HepG2 (cell line): ENCODE results near the gene BCL2. TPM values are rescaled to one million over a fixed set of nuclear protein-coding genes. Genes with fewer than 3 reads are reported as not detected.

Experiments used
- ATAC-seq: fragments of 200-7000 bp; cut with Tn5 transposase; 3 replicates; pipeline ENCODE4 v1.9.1; 2020; ENCODE audit warnings: mild to moderate bottlenecking, moderate library complexity
- BruUV-seq: library from RNA; stranded (reverse); fragments of 400-500 nt; replicated peaks from 2 replicates; lab custom pipeline; 2021; lab: Mats Ljungman, UMichigan
- CTCF ChIA-PET: fragments of 300-600 bp; formaldehyde crosslinking; extraction: SDS; loops from one replicate; lab custom pipeline; 2021; ENCODE audit warnings: low total read pairs, inconsistent platforms, low intra/inter-chr PET ratio; lab: Yijun Ruan, JAX
- POLR2A ChIA-PET: fragments of 350-600 bp; sonication (Branson Sonifier 250); formaldehyde crosslinking; loops from one replicate; lab custom pipeline; 2020; ENCODE audit warnings: antibody characterized with exemption, inconsistent platforms; lab: Yijun Ruan, JAX
- DNase-seq: peaks from one replicate; pipeline ENCODE4 v3.0.0-alpha.2; 2015; ENCODE audit warnings: low spot score
- FAIRE-seq: peaks from 3 replicates; lab custom pipeline; 2011; peaks lifted over from hg19 to GRCh38; lab: Jason Lieb, UNC
- H2AFZ ChIP-seq: one replicate; pipeline ENCODE4 v1.6.1; 2011; ENCODE audit warnings: low read length, inconsistent platforms
- H3K27ac ChIP-seq: fragments of 300-600 bp; 3 replicates; pipeline ENCODE4 v1.8.0; 2011; ENCODE audit warnings: mixed run types, mild to moderate bottlenecking, mixed read lengths, low read length, inconsistent platforms; ENCODE audit not compliant: insufficient read depth; ENCODE audit errors: extremely low read length
- H3K27me3 ChIP-seq, 2 experiments: fragments of 200-600 bp in 1 of 2; 2 replicates in 1 of 2; 3 replicates in 1 of 2; pipeline versions ENCODE4 v1.6.0 to v1.8.0; 2011; ENCODE audit warnings: low read length in 2 of 2, mild to moderate bottlenecking in 2 of 2, moderate library complexity in 2 of 2, inconsistent platforms in 1 of 2; ENCODE audit not compliant: insufficient read depth in 2 of 2, control insufficient read depth in 1 of 2
- H3K36me3 ChIP-seq, 2 experiments: fragments of 200-600 bp in 1 of 2; replicated peaks in 1 of 2; 2 replicates in 1 of 2; 3 replicates in 1 of 2; pipeline versions ENCODE4 v1.5.1 to v1.8.0; 2011; ENCODE audit warnings: low read length in 2 of 2, inconsistent platforms in 1 of 2; ENCODE audit not compliant: insufficient read depth in 2 of 2, control insufficient read depth in 1 of 2
- H3K4me1 ChIP-seq: 2 replicates; pipeline ENCODE4 v1.5.1; 2012; ENCODE audit warnings: low read length, inconsistent platforms; ENCODE audit not compliant: insufficient read depth
- H3K4me2 ChIP-seq: 2 replicates; pipeline ENCODE4 v1.6.0; 2011; ENCODE audit warnings: low read depth, low read length, inconsistent platforms
- H3K4me3 ChIP-seq, 3 experiments: fragments of 200-600 bp in 1 of 3; sonication (generic), shearing (Covaris generic) in 1 of 3; replicated peaks in 1 of 3; 2 replicates each; pipeline ENCODE4 v1.5.1; 2011 to 2016; ENCODE audit warnings: low read length in 3 of 3, inconsistent platforms in 2 of 3, low read depth in 2 of 3, mild to moderate bottlenecking in 2 of 3, control low read depth in 1 of 3, mixed read lengths in 1 of 3; ENCODE audit not compliant: insufficient read depth in 1 of 3
- H3K79me2 ChIP-seq: one replicate; pipeline ENCODE4 v1.6.1; 2011; ENCODE audit warnings: low read length, inconsistent platforms; ENCODE audit not compliant: insufficient read depth
- H3K9ac ChIP-seq: 2 replicates; pipeline ENCODE4 v1.6.0; 2011; ENCODE audit warnings: mild to moderate bottlenecking, low read depth, low read length, inconsistent platforms; ENCODE audit not compliant: insufficient read depth
- H3K9me3 ChIP-seq: 2 replicates; pipeline ENCODE4 v1.5.1; 2012; ENCODE audit warnings: mild to moderate bottlenecking, low read length
- H4K20me1 ChIP-seq: 2 replicates; pipeline ENCODE4 v1.6.0; 2011; ENCODE audit warnings: inconsistent platforms, mild to moderate bottlenecking, low read length, moderate library complexity; ENCODE audit not compliant: insufficient read depth
- CREB1 ChIP-seq, 2 experiments: fragments of 450-650 bp in 1 of 2; IDR thresholded peaks; 2 replicates each; pipeline ENCODE4 v1.6.1; 2016 to 2017; ENCODE audit warnings: control low read depth in 1 of 2, mild to moderate bottlenecking in 1 of 2, missing compliant biosample characterization in 1 of 2, missing genetic modification characterization in 1 of 2
- HNRNPLL ChIP-seq: fragments of 200-400 bp; formaldehyde crosslinking; IDR thresholded peaks from 2 replicates; pipeline ENCODE4 v1.6.1; 2017; ENCODE audit warnings: mild to moderate bottlenecking, low read depth, low read length; ENCODE audit not compliant: poor library complexity, severe bottlenecking
- PCBP2 ChIP-seq: fragments of 200-400 bp; formaldehyde crosslinking; optimal IDR thresholded peaks from 2 replicates; pipeline ENCODE3; 2018; ENCODE audit warnings: low read length, low read depth; ENCODE audit not compliant: poor library complexity, severe bottlenecking
- RCOR2 ChIP-seq: IDR thresholded peaks from 2 replicates; pipeline ENCODE4 v1.6.1; 2016; ENCODE audit warnings: missing biosample characterization, missing genetic modification reagents
- ZIK1 ChIP-seq: sonication (generic); formaldehyde crosslinking; IDR thresholded peaks from 2 replicates; pipeline ENCODE4 v1.5.0; 2020; ENCODE audit warnings: mild to moderate bottlenecking, low read depth, missing genetic modification reagents, borderline replicate concordance
- ZNF816 ChIP-seq: sonication (generic); formaldehyde crosslinking; IDR thresholded peaks from 2 replicates; pipeline ENCODE4 v1.8.0; 2022; ENCODE audit warnings: missing genetic modification reagents, mild to moderate bottlenecking, borderline replicate concordance
- WGBS: methylation state at CpG from one replicate; pipeline ENCODE4 v1.1.6; 2017; ENCODE audit warnings: low lambda C conversion rate; 5-methylcytosine and 5-hydroxymethylcytosine counted together
- in situ Hi-C: cut with HindIII; loops from 2 replicates; pipeline ENCODE4 v1.10.0; 2017; ENCODE audit warnings: low pct_unique_long_range_greater_than_20kb; ENCODE audit not compliant: extremely low pct_ligation_motif_present
- intact Hi-C: fragments of 100-400 bp; cut with micrococcal nuclease; formaldehyde crosslinking; loops from one replicate; pipeline ENCODE4 v1.10.0; 2022; ENCODE audit not compliant: unreplicated experiment
- polyA plus RNA-seq, 8 experiments: library from polyadenylated mRNA; depleted of rRNA in 3 of 8; stranded (reverse) in 7 of 8; unstranded in 1 of 8; fragments of >200 nt; fragmentation: Illumina TruSeq in 4 of 8; extraction: Trizol in 4 of 8; gene quantifications; 2 replicates each; pipeline versions ENCODE4 v1.2.1 to v1.2.3, GENCODE V29; 2011 to 2016; ENCODE audit warnings: low read depth in 4 of 8, missing spikeins in 1 of 8, mixed read lengths in 1 of 8; ENCODE audit not compliant: insufficient read depth in 1 of 8
- total RNA-seq, 5 experiments: library from RNA; depleted of rRNA; stranded (reverse); fragments of >200 nt; fragmentation: Illumina TruSeq; extraction: Trizol; gene quantifications; 2 replicates each; pipeline ENCODE4 v1.2.3, GENCODE V29; 2016; ENCODE audit warnings: low read depth in 1 of 5

Gene BCL2
- total and polyA plus RNA-seq, 2 of the 13 experiments (the other 11 are each of a cell fraction or from before 2014, with no cell fraction given) = 0.07 to 0.53 TPM

- Histone ChIP-seq H3K36me3 (no peaks in the 10 kb centered on the region), H3K9ac (no peak overlapping the region), H3K9me3 (no peaks in the 10 kb centered on the region; the same call in 1 of the 2 replicates), H3K79me2 (no peaks in the 10 kb centered on the region), H3K4me2 (no peak overlapping the region), H3K27me3 (no peaks in the 10 kb centered on the region), H3K4me3 (no peak overlapping the region), H2AFZ (no peak overlapping the region), H3K27ac (no peak overlapping the region), H4K20me1 (no peaks in the 10 kb centered on the region), H3K4me1 (no peaks in the 10 kb centered on the region)
- in situ Hi-C loops (no loop called here), intact Hi-C loops (no loop called here)
- TF ChIP-seq PCBP2 = peak; percentile 46
- no peak for TF ChIP-seq RCOR2 (CRISPR knock-in tag)
- TF ChIP-seq HNRNPLL = no peak
- POLR2A ChIA-PET = no interaction called here
- FAIRE-seq (no peak), DNase-seq (no peak), ATAC-seq (no peak)
- BruUV-seq = no TSS peak
- CTCF ChIA-PET = no interaction called here
Measured at GRCh38 chr18:63218472-63218871, 101.1 kb downstream of the BCL2 start.

- in situ Hi-C loops = no loop called here
- no peaks in the 10 kb centered on the region for H3K4me1 ChIP-seq
- WGBS = 10% methylated on average over 9 of the region's 9 CpGs
Measured at GRCh38 chr18:63216516-63217311, 102.9 kb downstream of the BCL2 start.

More at GRCh38 chr18:63216516-63217311, 102.9 kb downstream of the BCL2 start:
- FAIRE-seq = no peak
- Histone ChIP-seq H4K20me1 (no peaks in the 10 kb centered on the region), H3K27ac (no peak overlapping the region), H3K36me3 (no peaks in the 10 kb centered on the region), H3K27me3 (no peaks in the 10 kb centered on the region; a peak in 1 of 5 replicates), H2AFZ (no peak overlapping the region), H3K79me2 (no peaks in the 10 kb centered on the region), H3K9me3 (no peaks in the 10 kb centered on the region; the same call in 1 of the 2 replicates), H3K9ac (no peak overlapping the region), H3K4me2 (no peak overlapping the region), H3K4me3 (no peak overlapping the region)
- DNase-seq = no peak
- POLR2A ChIA-PET = no interaction called here
- BruUV-seq = no TSS peak
- intact Hi-C loops = no loop called here
- TF ChIP-seq ZNF816 (CRISPR knock-in tag) (no peak), CREB1 (IDR thresholded peaks at IDR 0.05) (peak; percentile 45; the same call in 1 of the 2 replicates), CREB1 (CRISPR knock-in tag; IDR thresholded peaks at IDR 0.05) (no peak), ZIK1 (CRISPR knock-in tag) (no peak)
- CTCF ChIA-PET = no interaction called here
- ATAC-seq = no peak
